Midbrain (tissue), 1 donor: ENCODE data around the gene CLCN1.

Experiments
- DNase-seq: peaks from one replicate; lab custom pipeline; 2025; lab: John Stamatoyannopoulos, UW

Gene CLCN1

DNA sequence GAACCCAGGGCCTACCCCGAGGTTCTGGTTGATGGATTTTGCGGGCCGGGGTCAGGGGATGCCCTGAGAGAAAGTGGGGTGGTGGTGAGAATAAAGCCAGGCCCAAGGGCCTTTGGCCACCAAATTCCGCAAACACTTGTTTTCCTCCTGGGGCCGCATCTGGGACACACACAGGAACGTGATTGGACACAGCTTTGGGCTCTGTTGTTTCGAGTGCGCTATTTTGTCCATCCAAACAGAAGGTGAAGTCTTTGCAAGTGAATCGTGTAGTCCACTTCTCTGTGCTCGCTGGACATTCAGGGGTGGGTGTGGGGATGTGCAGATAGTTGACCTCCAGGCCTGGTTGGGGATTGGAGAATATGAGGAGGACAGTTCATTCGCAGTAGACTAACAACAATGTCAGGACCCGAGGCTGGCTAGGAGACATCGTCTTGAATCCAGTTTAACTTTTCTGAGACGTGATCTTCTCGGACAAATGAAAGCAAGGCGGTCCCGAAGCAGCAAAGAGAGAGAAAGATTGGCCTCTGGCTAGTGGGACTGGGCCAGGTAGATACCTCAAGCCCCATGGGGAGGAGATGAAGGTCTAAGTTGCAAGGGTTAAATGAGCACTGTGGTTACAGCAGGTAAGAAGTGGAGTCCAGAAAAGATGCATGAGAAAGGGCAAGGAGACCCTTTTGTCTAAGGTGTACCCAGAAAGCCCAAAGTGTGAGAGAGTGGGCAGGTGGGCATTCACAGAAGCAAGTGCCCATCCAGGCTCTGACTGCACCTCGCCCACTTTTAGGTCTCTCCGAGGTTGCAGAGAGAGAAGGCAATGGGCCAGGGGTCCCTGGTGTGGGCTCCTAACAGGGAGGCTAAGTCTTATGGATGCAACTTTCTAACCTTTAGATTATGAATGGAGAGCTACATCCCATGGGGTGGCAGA, 47.4 kb downstream of the CLCN1 start:
- DNase-seq = no peak

DNA sequence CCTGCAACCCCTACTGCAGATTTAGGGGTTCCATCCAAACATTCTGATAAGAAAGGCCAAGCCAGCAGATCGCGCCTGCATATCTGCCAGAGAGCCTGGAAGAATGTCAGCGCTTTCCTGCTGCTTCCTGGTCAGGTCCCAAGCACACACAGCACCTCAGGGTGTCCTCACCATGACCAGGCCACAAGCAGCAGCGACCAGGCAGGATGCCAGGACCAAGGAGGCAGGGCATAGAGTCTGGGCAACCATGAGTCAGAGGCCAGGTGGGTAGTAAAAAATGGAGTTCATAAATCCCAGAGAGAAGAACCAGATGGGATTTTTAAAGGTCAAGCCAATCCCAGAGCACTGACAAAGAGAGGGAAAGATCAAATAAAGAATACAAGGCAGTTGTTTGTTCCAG, 52.1 kb downstream of the CLCN1 start:
- DNase-seq = no peak

DNA sequence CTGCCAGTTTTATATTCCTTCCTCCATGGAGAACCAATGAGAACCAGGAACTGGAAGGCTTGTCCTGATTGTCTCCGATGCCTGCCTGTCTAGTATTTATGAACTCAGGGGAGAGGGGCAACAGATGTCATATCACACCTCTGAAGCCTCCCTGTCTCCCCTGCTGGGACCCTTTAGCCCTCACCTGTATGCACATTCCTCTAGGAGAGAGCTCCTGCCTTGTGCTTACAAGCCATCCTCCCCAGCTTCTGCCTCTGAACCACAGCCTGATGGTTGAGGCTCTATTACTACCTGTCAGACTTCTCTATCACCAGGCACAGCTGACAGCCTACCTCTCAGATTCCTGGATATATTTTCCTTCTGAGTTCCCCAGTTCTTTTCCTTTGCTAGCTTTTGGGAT, 52.5 kb downstream of the CLCN1 start:
- DNase-seq = no peak

DNA sequence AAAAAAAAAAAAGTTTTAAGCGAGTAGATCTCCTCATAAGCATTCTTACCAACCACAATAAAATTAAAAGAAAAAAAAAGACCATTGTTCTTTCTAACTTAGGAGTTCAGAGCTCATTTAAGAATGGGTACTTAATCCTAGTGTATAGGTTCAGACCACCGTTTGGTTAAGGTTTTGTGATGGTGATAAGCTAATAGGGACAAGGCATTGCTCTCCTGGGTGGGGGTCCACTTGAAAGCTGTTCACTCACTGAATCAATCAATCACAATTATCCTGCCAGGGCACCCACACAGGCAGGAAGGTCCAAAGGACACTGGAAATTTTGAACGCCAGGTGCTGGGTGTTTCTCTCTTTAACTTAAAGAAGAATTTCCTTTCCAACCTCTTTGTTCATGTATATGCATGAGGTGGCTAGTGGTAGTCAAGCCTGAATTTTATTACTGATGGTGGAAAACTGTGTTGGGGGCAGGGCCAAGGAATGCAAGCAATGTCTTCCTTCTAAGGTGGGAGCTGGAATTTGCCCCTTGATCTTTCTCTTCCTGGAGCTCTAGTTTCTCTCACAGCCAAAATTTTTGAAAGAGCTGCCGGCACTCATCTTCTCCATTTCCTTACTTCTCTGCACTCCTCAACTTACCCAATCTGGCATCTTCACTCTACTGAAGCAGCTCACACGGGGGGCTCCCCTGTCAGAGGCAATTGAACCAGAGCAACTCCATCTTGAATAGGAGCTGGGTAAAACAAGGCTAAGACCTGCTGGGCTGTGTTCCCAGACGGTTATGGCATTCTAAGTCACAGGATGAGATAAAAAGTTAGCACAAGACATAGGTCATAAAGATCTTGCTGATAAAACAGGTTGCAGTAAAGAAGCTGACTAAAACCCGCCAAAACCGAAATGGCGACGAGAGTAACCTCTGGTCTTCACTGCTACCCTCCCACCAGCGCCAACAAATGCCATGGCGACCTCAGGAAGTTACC, 54.1 kb downstream of the CLCN1 start:
- no peak for DNase-seq

DNA sequence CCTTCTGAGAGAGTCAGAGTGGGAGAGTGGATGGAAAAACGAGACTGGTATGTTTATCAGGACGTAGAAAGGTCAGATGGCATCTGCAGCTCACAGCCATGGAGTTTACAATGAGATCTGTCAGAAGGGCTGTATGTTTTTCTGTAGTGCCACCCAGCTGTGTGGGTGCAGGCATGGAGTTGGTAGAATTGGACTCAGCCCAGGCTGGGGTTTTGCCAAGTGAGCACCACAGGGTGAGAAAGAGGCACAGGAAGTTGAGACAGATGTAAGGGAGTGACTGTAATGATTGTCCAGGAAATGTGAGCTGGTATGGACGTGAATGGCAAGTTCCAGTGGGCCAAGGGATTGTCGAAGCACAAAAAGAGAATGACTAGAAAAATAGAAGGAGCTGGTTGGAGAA, 56.2 kb downstream of the CLCN1 start:
- peak; percentile 86 for DNase-seq

DNA sequence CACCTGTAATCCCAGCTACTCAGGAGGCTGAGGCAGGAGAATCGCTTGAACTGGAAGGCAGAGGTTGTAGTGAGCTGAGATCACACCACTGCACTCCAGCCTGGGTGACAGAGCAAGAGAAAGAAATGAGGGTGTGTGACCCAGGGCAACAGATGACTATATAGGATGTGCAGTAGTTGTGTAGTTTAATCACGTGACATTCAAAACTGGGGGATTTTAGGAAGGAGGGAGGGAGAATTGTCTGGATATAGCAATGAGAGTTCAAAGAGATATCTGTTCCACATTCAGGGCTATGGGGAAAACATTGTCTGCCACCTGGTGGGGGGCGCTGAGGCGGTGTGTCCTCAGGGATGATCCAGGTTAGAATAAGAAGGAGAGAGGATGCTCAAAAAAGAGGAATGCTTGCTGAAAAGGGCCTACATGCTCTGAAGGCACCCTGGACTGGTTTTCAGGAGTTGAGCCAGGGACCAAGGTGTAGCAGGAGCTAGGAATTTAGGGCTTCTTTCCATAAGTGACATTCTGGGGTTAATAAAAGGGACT, 57.4 kb downstream of the CLCN1 start:
- DNase-seq = no peak

DNA sequence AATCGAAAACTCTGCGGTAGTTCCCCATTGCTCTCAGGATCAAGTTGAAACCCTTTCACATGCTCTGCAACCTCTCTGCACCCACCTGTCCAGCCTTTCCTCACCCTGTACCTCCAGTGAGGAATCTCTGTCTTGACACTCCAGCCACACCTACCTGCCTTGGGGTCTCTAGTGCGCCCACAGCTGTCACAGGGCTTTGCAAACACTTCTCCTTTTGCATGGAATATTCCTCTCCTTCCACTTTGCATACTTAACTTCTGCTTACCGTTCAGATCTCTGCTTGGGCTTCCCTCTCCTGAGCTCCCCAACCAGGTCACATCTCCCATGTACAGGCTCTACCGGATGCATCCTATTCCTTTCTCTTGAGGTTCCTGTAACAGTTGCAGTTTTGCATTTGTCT, 58.6 kb downstream of the CLCN1 start:
- DNase-seq = no peak

DNA sequence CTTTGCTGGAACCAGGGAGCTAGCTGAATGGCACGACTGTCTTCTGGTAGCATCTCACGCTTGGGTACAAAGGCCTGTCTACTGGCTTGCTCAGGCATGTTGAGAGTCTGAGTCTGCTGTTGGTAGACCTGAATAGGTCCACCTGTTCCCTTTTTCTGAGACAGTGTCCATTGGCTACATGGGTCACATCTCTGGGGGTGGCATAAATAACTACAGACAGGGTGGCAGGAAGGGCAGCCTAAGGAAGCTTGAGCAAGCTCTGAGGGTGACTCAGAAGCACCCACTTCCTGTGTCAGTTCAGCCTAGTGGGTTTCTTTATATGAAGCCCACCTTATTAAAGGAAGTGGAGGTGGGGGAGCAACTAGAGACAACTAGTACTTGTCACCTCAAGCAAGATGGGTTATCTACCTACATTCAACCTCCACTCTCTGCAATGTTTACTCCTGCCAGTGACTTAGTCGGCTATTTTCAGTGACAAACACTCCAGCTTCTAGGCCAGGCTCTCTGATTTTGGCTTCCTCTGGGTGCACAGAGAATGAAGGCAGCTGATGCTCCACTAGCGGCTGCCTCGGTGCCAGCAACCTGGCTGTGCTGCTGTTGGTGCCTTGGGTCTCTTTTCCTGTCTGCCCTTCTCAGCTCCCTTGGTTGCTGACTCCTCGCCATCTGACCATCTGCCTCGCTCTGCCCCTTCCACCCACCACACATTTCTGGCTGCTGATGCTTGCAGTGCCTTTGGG, 59.6 kb downstream of the CLCN1 start:
- DNase-seq = no peak

DNA sequence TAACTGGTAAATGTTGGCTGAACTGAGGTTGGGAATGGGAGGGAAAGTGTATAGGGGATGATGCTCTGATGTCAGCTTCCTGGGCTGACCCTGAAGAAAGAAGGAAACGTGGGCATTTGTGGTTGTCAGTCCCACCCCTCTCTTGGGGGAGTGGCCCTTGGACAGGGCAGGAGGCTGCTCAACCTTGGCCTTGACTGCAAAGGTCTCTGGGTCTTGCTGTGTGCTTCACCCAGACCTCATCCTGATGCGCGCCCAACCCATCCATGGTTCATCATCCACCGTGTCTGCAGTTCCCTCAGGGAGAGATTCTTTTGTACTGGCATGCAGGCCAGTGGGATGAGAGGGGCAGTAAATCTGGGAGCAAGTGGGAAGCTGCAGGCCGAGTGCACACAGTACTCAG, 60.5 kb downstream of the CLCN1 start:
- DNase-seq = no peak

DNA sequence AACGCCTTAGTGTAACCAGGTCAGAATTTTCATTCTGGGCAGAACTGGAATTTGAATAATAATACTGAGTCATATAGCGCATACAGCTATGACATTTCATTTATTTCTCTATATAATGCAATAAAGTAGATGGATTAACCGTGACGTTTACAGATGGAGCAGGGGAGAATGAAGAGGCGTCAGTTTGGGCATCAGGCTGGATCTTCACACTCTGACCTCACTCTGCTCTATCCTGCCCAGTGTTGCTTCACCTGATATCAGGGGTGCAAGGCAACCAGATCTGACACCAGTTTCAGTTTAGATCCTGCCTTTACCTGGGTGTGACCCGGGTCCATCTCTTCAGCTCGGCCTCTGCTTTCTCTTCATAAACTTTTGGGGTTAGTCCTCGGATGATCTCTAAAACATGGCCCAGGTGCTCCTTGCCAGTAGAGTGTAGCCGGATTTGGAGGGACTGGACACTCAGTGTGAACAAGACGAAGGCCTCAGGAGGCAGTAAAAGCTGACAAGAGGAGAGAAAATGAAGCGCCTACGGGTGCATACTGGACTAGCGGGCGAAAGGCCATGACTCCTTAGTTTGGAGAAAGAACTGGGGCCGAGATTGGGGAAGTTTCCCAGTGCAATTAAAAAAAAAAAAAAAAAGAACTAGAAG, 63.8 kb downstream of the CLCN1 start:
- DNase-seq = no peak

DNA sequence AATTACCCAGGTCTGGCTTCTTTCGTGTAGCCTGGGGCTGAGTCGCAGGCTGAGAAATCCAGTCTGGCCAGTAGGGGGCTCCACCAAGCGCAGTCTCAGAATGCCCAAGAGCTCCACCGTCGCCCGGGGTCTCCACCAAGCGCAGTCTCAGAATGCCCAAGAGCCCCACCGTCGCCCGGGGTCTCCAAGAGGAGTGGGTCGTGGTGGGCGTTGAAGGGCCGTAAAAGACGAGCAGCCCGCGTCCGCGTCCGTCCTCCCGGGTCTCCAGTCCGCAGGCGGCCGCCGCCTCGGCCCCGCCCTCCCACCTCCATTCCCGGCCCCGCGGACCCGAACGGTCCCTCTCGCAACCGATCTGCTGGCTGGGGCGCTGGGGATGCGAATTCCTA, 64.3 kb downstream of the CLCN1 start:
- DNase-seq = peak; percentile 91

DNA sequence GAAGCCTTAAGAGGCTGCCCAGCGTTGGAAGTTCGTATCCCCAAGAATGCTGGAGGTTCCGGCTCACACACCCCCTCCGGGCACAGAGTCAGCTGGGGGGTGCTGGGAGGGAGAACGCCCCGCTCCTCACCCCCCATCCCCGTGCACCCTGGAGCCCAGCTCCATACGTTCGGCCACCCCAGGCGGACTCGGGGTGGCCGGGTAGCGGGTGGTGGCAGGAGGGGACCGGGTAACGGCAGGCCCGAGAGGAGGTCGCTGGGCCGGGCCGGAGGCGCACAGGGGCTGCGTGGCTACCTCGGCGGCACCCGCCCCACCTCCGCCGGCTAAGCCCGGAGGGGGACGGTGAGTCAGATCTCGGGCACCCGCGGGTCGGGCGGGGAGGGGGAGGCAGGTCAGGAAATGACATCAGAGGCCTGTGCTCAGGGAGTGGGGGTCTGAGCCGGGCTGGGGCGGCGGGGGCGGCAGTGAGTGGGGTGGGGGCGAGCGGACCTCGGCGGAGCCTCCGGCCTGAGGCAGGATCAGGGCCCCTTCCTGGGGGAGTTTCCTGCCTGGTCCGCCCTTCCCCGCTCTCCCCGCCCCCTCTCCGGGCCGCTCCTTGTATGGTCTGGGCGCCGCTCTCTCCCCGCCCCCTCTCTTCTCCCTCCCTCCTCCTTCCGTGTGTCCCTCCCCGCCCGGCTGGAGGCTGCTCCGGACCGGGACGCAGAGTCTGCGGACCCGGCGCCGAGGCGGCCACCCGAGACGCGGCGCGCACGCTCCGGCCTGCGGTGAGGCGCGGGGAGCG, 64.9 kb downstream of the CLCN1 start, which contains the start of gene ZYX:
Gene ZYX, plus strand, starts transcription at position 700 of the 781 bp plus-strand sequence. CDS start 227 bp downstream, outside the sequence.
- peak; percentile 83 for DNase-seq

DNA sequence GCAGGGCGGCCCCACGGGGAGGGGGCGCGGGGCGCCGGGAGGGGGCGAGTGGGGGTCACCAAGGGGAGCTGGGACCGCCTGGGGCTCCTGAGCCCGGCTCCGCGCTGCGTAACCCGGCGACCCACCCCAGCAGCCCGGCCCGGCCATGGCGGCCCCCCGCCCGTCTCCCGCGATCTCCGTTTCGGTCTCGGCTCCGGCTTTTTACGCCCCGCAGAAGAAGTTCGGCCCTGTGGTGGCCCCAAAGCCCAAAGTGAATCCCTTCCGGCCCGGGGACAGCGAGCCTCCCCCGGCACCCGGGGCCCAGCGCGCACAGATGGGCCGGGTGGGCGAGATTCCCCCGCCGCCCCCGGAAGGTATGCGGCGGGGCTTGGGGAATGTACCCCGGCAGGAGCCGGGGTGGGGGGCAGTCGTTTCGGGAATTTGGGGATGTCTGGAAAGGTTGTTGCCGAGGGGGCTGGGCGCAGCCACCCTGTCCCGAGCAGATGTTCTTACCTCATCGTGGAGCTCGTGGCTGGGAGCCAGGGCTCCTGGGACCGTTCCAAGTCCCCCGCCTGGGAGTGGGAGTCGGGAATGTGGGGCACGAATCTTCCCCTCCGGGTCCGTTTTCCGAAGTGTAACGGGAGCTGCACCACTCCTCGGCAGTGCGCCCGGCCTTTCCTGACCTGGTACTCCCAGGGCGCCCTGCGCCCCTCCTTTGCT, 65.7 kb downstream of the CLCN1 start:
- DNase-seq = peak; percentile 16

DNA sequence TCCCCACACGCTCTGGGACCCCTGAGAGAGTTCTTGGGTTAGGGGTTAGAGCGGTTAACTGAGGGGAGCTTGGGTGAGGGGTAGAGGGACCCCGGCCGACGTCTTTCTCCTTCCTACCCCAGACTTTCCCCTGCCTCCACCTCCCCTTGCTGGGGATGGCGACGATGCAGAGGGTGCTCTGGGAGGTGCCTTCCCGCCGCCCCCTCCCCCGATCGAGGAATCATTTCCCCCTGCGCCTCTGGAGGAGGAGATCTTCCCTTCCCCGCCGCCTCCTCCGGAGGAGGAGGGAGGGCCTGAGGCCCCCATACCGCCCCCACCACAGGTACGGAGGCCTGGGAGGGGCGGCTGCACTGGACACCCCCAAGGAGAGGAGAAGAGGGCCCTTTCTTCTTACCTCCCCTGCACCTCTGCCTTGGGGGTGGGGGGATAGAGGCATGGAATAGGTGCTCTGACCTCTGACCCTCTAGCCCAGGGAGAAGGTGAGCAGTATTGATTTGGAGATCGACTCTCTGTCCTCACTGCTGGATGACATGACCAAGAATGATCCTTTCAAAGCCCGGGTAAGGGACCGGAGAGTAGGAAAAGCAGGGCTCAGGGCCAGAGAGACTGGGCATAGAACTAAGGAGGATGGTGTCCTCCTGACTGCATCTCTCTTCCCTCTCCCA, 66.3 kb downstream of the CLCN1 start:
- no peak for DNase-seq

DNA sequence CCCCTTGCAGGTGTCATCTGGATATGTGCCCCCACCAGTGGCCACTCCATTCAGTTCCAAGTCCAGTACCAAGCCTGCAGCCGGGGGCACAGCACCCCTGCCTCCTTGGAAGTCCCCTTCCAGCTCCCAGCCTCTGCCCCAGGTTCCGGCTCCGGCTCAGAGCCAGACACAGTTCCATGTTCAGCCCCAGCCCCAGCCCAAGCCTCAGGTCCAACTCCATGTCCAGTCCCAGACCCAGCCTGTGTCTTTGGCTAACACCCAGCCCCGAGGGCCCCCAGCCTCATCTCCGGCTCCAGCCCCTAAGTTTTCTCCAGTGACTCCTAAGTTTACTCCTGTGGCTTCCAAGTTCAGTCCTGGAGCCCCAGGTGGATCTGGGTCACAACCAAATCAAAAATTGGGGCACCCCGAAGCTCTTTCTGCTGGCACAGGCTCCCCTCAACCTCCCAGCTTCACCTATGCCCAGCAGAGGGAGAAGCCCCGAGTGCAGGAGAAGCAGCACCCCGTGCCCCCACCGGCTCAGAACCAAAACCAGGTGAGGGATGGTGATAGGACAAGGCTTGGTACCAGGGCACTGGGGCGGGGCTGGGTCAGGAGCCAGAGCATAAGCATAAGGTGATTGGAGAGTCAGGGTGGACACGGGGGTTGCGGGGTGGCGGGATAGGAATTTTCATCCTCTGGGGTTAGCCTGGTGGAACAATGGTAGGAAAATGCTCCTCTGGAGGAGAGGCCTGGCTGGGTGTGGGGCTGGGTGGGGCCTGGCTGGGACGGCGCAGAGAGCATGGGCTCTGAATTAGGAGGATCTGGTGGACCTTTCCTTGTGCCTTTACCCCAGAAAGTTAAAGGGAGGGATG, 67.1 kb downstream of the CLCN1 start:
- DNase-seq = no peak

DNA sequence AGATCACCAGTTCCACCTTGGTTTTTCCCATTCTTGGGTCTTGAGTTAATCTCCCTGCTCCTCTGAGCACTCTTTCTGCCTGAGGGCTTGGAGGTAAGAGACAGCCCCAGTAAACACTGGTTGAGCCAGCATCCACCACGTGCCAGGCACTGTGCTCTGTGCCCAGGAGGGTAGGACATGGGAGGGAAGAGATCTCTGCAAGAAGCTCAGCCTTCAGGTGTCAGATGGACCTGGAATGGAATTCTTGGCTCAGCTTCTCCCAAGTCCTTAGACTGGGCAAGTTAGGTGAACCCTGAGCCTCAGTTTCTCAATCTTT, 67.7 kb downstream of the CLCN1 start:
- DNase-seq = no peak

DNA sequence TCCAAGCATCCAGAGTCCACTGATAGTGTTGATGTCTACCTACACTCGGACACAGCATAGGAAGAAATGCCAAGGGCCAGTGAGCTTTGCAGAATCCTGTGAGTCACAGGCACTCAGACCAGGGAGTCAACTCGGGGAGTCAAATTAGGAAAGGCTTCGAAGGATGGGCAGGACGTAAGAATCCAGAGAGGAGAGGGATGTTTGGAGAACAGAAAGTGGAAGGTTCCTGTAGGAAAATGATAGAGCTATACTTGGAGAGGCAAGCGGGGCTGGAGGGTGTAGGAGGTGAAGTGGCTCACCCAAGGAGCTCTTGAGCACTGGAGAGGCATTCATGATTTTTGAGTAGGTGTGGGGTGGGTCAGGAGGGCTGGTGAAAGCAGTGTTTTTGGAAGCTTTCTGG, 68.2 kb downstream of the CLCN1 start:
- DNase-seq = no peak
